HepG2 (cell line): ENCODE results near the gene HTR6. TPM values are rescaled to one million over a fixed set of nuclear protein-coding genes. Genes with fewer than 3 reads are reported as not detected.

Source experiments
- ATAC-seq: fragments of 200-7000 bp; cut with Tn5 transposase; 3 replicates; pipeline ENCODE4 v1.9.1; 2020; ENCODE audit warnings: mild to moderate bottlenecking, moderate library complexity
- BruUV-seq: library from RNA; stranded (reverse); fragments of 400-500 nt; replicated peaks from 2 replicates; lab custom pipeline; 2021; lab: Mats Ljungman, UMichigan
- CTCF ChIA-PET: fragments of 300-600 bp; formaldehyde crosslinking; extraction: SDS; loops from one replicate; lab custom pipeline; 2021; ENCODE audit warnings: low total read pairs, inconsistent platforms, low intra/inter-chr PET ratio; lab: Yijun Ruan, JAX
- POLR2A ChIA-PET: fragments of 350-600 bp; sonication (Branson Sonifier 250); formaldehyde crosslinking; loops from one replicate; lab custom pipeline; 2020; ENCODE audit warnings: antibody characterized with exemption, inconsistent platforms; lab: Yijun Ruan, JAX
- DNase-seq: peaks from one replicate; pipeline ENCODE4 v3.0.0-alpha.2; 2015; ENCODE audit warnings: low spot score
- FAIRE-seq: peaks from 3 replicates; lab custom pipeline; 2011; peaks lifted over from hg19 to GRCh38; lab: Jason Lieb, UNC
- H2AFZ ChIP-seq: one replicate; pipeline ENCODE4 v1.6.1; 2011; ENCODE audit warnings: low read length, inconsistent platforms
- H3K27ac ChIP-seq: fragments of 300-600 bp; 3 replicates; pipeline ENCODE4 v1.8.0; 2011; ENCODE audit warnings: mixed run types, mild to moderate bottlenecking, mixed read lengths, low read length, inconsistent platforms; ENCODE audit not compliant: insufficient read depth; ENCODE audit errors: extremely low read length
- H3K27me3 ChIP-seq, 2 experiments: fragments of 200-600 bp in 1 of 2; 2 replicates in 1 of 2; 3 replicates in 1 of 2; pipeline versions ENCODE4 v1.6.0 to v1.8.0; 2011; ENCODE audit warnings: low read length in 2 of 2, mild to moderate bottlenecking in 2 of 2, moderate library complexity in 2 of 2, inconsistent platforms in 1 of 2; ENCODE audit not compliant: insufficient read depth in 2 of 2, control insufficient read depth in 1 of 2
- H3K36me3 ChIP-seq, 2 experiments: fragments of 200-600 bp in 1 of 2; replicated peaks in 1 of 2; 2 replicates in 1 of 2; 3 replicates in 1 of 2; pipeline versions ENCODE4 v1.5.1 to v1.8.0; 2011; ENCODE audit warnings: low read length in 2 of 2, inconsistent platforms in 1 of 2; ENCODE audit not compliant: insufficient read depth in 2 of 2, control insufficient read depth in 1 of 2
- H3K4me1 ChIP-seq: 2 replicates; pipeline ENCODE4 v1.5.1; 2012; ENCODE audit warnings: low read length, inconsistent platforms; ENCODE audit not compliant: insufficient read depth
- H3K4me2 ChIP-seq: 2 replicates; pipeline ENCODE4 v1.6.0; 2011; ENCODE audit warnings: low read depth, low read length, inconsistent platforms
- H3K4me3 ChIP-seq, 3 experiments: fragments of 200-600 bp in 1 of 3; sonication (generic), shearing (Covaris generic) in 1 of 3; replicated peaks in 1 of 3; 2 replicates each; pipeline ENCODE4 v1.5.1; 2011 to 2016; ENCODE audit warnings: low read length in 3 of 3, inconsistent platforms in 2 of 3, low read depth in 2 of 3, mild to moderate bottlenecking in 2 of 3, control low read depth in 1 of 3, mixed read lengths in 1 of 3; ENCODE audit not compliant: insufficient read depth in 1 of 3
- H3K79me2 ChIP-seq: one replicate; pipeline ENCODE4 v1.6.1; 2011; ENCODE audit warnings: low read length, inconsistent platforms; ENCODE audit not compliant: insufficient read depth
- H3K9ac ChIP-seq: 2 replicates; pipeline ENCODE4 v1.6.0; 2011; ENCODE audit warnings: mild to moderate bottlenecking, low read depth, low read length, inconsistent platforms; ENCODE audit not compliant: insufficient read depth
- H3K9me3 ChIP-seq: 2 replicates; pipeline ENCODE4 v1.5.1; 2012; ENCODE audit warnings: mild to moderate bottlenecking, low read length
- H4K20me1 ChIP-seq: 2 replicates; pipeline ENCODE4 v1.6.0; 2011; ENCODE audit warnings: inconsistent platforms, mild to moderate bottlenecking, low read length, moderate library complexity; ENCODE audit not compliant: insufficient read depth
- ATF6 ChIP-seq: sonication (generic); formaldehyde crosslinking; conservative IDR thresholded peaks from 2 replicates; pipeline ENCODE4 v1.4.0; 2020; ENCODE audit warnings: missing genetic modification reagents
- GPN1 ChIP-seq: sonication (generic); formaldehyde crosslinking; IDR thresholded peaks from 2 replicates; pipeline ENCODE4 v1.5.1; 2020; ENCODE audit warnings: missing genetic modification reagents, borderline replicate concordance
- ZNF382 ChIP-seq: sonication (generic); formaldehyde crosslinking; IDR thresholded peaks from 2 replicates; pipeline ENCODE4 v1.5.0; 2020; ENCODE audit warnings: missing genetic modification reagents, mild to moderate bottlenecking, borderline replicate concordance
- WGBS: methylation state at CpG from one replicate; pipeline ENCODE4 v1.1.6; 2017; ENCODE audit warnings: low lambda C conversion rate; 5-methylcytosine and 5-hydroxymethylcytosine counted together
- in situ Hi-C: cut with HindIII; loops from 2 replicates; pipeline ENCODE4 v1.10.0; 2017; ENCODE audit warnings: low pct_unique_long_range_greater_than_20kb; ENCODE audit not compliant: extremely low pct_ligation_motif_present
- intact Hi-C: fragments of 100-400 bp; cut with micrococcal nuclease; formaldehyde crosslinking; loops from one replicate; pipeline ENCODE4 v1.10.0; 2022; ENCODE audit not compliant: unreplicated experiment
- polyA plus RNA-seq, 8 experiments: library from polyadenylated mRNA; depleted of rRNA in 3 of 8; stranded (reverse) in 7 of 8; unstranded in 1 of 8; fragments of >200 nt; fragmentation: Illumina TruSeq in 4 of 8; extraction: Trizol in 4 of 8; gene quantifications; 2 replicates each; pipeline versions ENCODE4 v1.2.1 to v1.2.3, GENCODE V29; 2011 to 2016; ENCODE audit warnings: low read depth in 4 of 8, missing spikeins in 1 of 8, mixed read lengths in 1 of 8; ENCODE audit not compliant: insufficient read depth in 1 of 8
- total RNA-seq, 5 experiments: library from RNA; depleted of rRNA; stranded (reverse); fragments of >200 nt; fragmentation: Illumina TruSeq; extraction: Trizol; gene quantifications; 2 replicates each; pipeline ENCODE4 v1.2.3, GENCODE V29; 2016; ENCODE audit warnings: low read depth in 1 of 5
- TF ChIP-seq, protein P1 (sequence below): sonication (generic); formaldehyde crosslinking; IDR thresholded peaks from 2 replicates; pipeline ENCODE4 v1.8.0; 2022; ENCODE audit warnings: missing genetic modification reagents, mild to moderate bottlenecking, inconsistent platforms, borderline replicate concordance

Gene HTR6
- total and polyA plus RNA-seq, 2 of the 13 experiments (the other 11 are each of a cell fraction or from before 2014, with no cell fraction given), result 0.04 TPM; not detected in 1

DNA sequence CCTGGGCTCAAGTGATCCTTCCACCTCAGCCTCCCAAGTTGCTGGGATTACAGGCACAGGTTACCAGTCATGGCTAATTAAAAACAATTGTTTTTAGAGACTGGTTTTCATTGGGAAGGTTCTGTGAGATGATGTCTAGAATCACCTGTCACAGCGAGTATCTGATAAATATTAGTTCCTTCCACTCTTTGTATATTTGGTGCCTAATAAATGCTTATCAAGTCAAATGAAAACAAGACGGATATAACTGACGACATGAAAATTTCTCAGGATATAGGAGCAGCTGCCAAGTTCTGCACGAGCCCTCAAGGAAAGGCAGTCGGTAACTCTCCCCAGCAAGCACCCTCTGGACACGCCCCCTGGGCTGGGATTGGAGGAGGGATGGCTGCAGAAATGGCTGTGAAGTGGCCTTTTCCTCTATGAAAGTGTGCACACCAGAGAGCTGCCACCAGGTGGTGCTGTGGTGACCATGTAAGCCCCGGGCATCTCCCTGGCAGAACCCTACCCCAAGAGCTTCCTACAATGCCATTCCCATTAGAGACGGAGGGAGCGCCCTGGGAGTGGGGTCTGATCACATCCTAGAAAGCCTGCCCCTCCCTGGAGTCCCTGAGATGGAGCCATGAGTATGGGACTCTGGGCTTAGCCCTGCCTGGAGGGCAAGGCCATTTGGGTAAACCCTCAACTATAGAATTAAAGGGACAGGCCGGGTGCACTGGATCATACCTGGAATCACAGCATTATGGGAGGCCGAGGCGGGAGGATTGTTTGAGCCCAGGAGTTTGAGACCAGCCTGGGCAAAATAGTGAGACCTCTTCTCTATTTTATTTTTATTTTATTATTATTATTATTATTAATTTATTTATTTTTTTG is 50.9 kb downstream of the HTR6 start (continued):
- TF ChIP-seq ATF6, result no peak
- TF ChIP-seq, all 625 proteins: peak for 18

GRCh38 chr1:19717467-19717866 is 52.8 kb downstream of the HTR6 start:
- 68% methylated on average over 6 of the region's 6 CpGs for WGBS
- Histone ChIP-seq H2AFZ (no peak overlapping the region), H3K4me1 (no peaks in the 10 kb centered on the region), H3K4me2 (no peak overlapping the region), H3K9me3 (no peaks in the 10 kb centered on the region), H3K9ac (no peak overlapping the region), H3K27me3 (no peaks in the 10 kb centered on the region), H4K20me1 (no peaks in the 10 kb centered on the region), H3K79me2 (no peaks in the 10 kb centered on the region), H3K36me3 (no peaks in the 10 kb centered on the region), H3K27ac (no peak overlapping the region), H3K4me3 (no peak overlapping the region)
- no peak for FAIRE-seq
- ChIA-PET CTCF (no interaction called here), POLR2A (no interaction called here)
- in situ Hi-C loops, result no loop called here
- ATAC-seq, result no peak
- intact Hi-C loops, result no loop called here
- TF ChIP-seq, protein P1, sequence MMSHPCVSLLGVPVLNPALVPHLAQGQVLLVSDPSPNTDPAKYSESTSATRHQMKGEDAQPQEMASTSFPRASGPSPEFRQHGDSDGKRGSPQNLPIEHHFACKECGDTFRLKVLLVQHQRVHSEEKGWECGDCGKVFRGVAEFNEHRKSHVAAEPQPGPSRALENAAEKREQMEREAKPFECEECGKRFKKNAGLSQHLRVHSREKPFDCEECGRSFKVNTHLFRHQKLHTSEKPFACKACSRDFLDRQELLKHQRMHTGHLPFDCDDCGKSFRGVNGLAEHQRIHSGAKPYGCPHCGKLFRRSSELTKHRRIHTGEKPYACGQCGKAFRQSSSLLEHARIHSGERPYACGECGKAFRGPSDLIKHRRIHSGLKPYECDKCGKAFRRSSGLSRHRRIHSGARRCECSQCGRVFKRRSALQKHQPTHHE (CRISPR knock-in tag), result no peak
- TF ChIP-seq GPN1 (CRISPR knock-in tag) (no peak), ZNF382 (no peak)
- no TSS peak for BruUV-seq
- no peak for DNase-seq
